Left renal cortex interstitium (tissue), 4 donors: ENCODE results near the gene CD300H. TPM values are rescaled to one million over a fixed set of nuclear protein-coding genes. Genes with fewer than 3 reads are reported as not detected.

Source experiments
- DNase-seq, 4 donors: peaks; one replicate each; pipeline ENCODE4 v3.0.0-alpha.2; 2013; ENCODE audit warnings: low read depth in 4 of 4, low spot score in 2 of 4, missing footprints in 1 of 4
- polyA plus RNA-seq, 4 donors: library from polyadenylated mRNA; unstranded; fragments of 120-200 nt; gene quantifications; one replicate each; pipeline ENCODE4 v1.2.1, GENCODE V29; 2013; ENCODE audit not compliant: insufficient read length in 4 of 4

The CD300H gene
- polyA plus RNA-seq, 4 donors = 0.34 TPM; not detected in 3

DNA sequence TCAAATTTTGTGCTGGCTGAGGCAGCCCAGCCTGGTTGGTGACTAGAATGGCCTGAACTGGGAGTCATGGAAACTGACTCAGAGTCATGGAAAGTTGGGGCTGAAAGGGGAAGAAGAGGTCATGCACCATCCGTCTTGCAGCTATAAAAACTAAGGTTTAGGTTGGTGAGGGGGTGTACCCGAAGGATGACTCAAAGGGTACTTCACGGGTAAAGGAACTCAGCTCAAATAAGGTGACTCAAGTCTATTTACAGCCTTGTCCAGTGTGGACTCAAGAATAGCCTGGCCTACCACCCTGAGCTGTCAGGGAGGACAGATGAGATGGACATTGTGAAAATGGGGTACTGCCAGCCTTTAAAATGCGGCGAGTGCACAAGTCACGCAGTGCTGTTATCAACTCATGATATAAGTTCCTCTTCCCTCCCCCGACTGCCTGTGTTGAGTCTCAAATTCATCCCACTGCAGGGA, 54.7 kb downstream of the CD300H start:
- DNase-seq = no peak

DNA sequence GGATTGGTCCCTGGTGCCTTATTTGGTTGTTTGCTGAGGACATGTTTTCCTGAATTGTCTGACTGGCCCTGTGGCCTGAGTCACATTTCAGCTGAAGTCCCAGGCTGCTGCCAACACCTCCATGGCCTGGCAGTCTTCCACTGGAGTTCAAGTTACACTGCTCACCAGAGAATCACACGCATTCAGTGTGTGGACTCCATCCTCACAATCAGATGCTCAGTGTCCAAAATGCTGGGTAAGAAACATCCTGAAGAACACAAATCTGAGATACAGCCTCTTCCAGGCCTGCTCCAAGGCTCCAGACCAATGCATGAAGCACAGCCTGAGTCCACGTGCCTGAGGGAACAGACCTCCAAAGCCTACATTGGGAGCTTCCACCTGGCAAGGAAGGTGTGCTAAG, 55.3 kb downstream of the CD300H start:
- DNase-seq = no peak

Other genes starting within 250 kb of the CD300H start
- gene KIF19, start 241.3 kb downstream of the CD300H start, polyA plus RNA-seq = 1 to 10 TPM in 3 of 4 donors, under 1 TPM in 1; 0.37 to 1.3 (median 1.1) TPM
- under 1 TPM in 3 of 4 donors, not detected in 1; 0.07 to 0.40 (median 0.19) TPM for gene BTBD17, start 205.6 kb downstream of the CD300H start, polyA plus RNA-seq
- gene GPR142, start 200.0 kb downstream of the CD300H start, polyA plus RNA-seq = under 1 TPM in 3 of 4 donors, not detected in 1; 0.11 to 0.40 (median 0.18) TPM
- gene GPRC5C, start 135.4 kb downstream of the CD300H start, polyA plus RNA-seq = 100 to 1,000 TPM; 112 to 160 (median 138) TPM
- 1 to 10 TPM; 1.0 to 1.4 (median 1.2) TPM for gene CD300A, start 100.9 kb downstream of the CD300H start, polyA plus RNA-seq
- gene CD300LB, start 36.0 kb downstream of the CD300H start, polyA plus RNA-seq = under 1 TPM; 0.08 to 0.26 (median 0.14) TPM
- gene CD300C, start 21.4 kb downstream of the CD300H start, polyA plus RNA-seq = under 1 TPM; 0.30 to 0.39 (median 0.31) TPM
- gene CD300LD, start 24.8 kb upstream of the CD300H start, polyA plus RNA-seq = not detected
- gene CD300E, start 56.2 kb upstream of the CD300H start, polyA plus RNA-seq = under 1 TPM; 0.12 to 0.32 (median 0.18) TPM
- under 1 TPM; 0.22 to 0.44 (median 0.36) TPM for gene CD300LF, start 145.4 kb upstream of the CD300H start, polyA plus RNA-seq
- 1 to 10 TPM; 4.8 to 5.6 (median 4.9) TPM for gene RAB37, start 169.7 kb upstream of the CD300H start, polyA plus RNA-seq
- 100 to 1,000 TPM; 153 to 188 (median 177) TPM for gene NHERF1, start 181.1 kb upstream of the CD300H start, polyA plus RNA-seq
- 10 to 100 TPM; 38.9 to 55.6 (median 47.7) TPM for gene NAT9, start 208.8 kb upstream of the CD300H start, polyA plus RNA-seq